H1 (cell line): Measurements from ENCODE around the gene PLEKHG1.

Source experiments
- CEBPB ChIP-seq: IDR thresholded peaks from 2 replicates; pipeline ENCODE4 v1.6.1; 2012; ENCODE audit warnings: low read depth, low read length
- CTCF ChIP-seq, 3 experiments: IDR thresholded peaks; 1 replicate in 2 of 3; 2 replicates in 1 of 3; pipeline versions ENCODE4 v1.5.1 to v1.6.1; 2011; ENCODE audit warnings: low read length in 3 of 3, mild to moderate bottlenecking in 3 of 3, inconsistent platforms in 2 of 3, low read depth in 1 of 3, moderate library complexity in 1 of 3; ENCODE audit not compliant: insufficient read depth in 1 of 3; ENCODE audit errors: control extremely low read depth in 1 of 3
- HDAC6 ChIP-seq: IDR thresholded peaks from one replicate; pipeline ENCODE4 v1.7.1; 2012; ENCODE audit warnings: low read depth, mild to moderate bottlenecking, inconsistent platforms, low read length, moderate library complexity
- NRF1 ChIP-seq: IDR thresholded peaks from 2 replicates; pipeline ENCODE4 v1.6.1; 2011; ENCODE audit warnings: mild to moderate bottlenecking, low read depth, low read length, improper control_type of control experiment
- PHF8 ChIP-seq: fragments of 200-600 bp; sonication (generic); conservative IDR thresholded peaks from 2 replicates; pipeline ENCODE4 v1.7.1; 2012; ENCODE audit warnings: low read depth, mild to moderate bottlenecking, inconsistent platforms, low read length, moderate library complexity
- POLR2AphosphoS5 ChIP-seq: IDR thresholded peaks from 2 replicates; pipeline ENCODE4 v1.6.1; 2011; ENCODE audit warnings: low read depth, low read length
- RAD21 ChIP-seq, 2 experiments: IDR thresholded peaks in 1 of 2; conservative IDR thresholded peaks in 1 of 2; 2 replicates each; pipeline ENCODE4 v1.6.1; 2011; ENCODE audit warnings: low read depth in 2 of 2, low read length in 2 of 2, improper control_type of control experiment in 1 of 2, inconsistent platforms in 1 of 2, mild to moderate bottlenecking in 1 of 2, moderate library complexity in 1 of 2
- SRF ChIP-seq: IDR thresholded peaks from 2 replicates; pipeline ENCODE4 v1.6.1; 2011; ENCODE audit warnings: mild to moderate bottlenecking, low read depth, low read length, moderate library complexity
- ZNF274 ChIP-seq: IDR thresholded peaks from 2 replicates; pipeline ENCODE4 v1.7.0; 2012; ENCODE audit warnings: low read length, borderline replicate concordance; ENCODE audit errors: extremely low read depth
- TF ChIP-seq, protein P1 (sequence below): IDR thresholded peaks from 2 replicates; pipeline ENCODE4 v1.6.1; 2012; ENCODE audit warnings: low read length, inconsistent platforms

- TF ChIP-seq RAD21 (IDR thresholded peaks at IDR 0.05 in 1 of 2, conservative IDR thresholded peaks at IDR 0.05 in 1 of 2; ENCODE audit: low read depth in 2 of 2, low read length in 2 of 2) = no peak
- TF ChIP-seq ZNF274 = no peak
- TF ChIP-seq HDAC6 = no peak
- TF ChIP-seq CTCF (IDR thresholded peaks at IDR 0.05; ENCODE audit: control extremely low read depth in 1 of 3, insufficient read depth in 1 of 3, low read depth in 1 of 3, low read length in 3 of 3) = no peak
- no peak for TF ChIP-seq PHF8
- TF ChIP-seq, protein P1, sequence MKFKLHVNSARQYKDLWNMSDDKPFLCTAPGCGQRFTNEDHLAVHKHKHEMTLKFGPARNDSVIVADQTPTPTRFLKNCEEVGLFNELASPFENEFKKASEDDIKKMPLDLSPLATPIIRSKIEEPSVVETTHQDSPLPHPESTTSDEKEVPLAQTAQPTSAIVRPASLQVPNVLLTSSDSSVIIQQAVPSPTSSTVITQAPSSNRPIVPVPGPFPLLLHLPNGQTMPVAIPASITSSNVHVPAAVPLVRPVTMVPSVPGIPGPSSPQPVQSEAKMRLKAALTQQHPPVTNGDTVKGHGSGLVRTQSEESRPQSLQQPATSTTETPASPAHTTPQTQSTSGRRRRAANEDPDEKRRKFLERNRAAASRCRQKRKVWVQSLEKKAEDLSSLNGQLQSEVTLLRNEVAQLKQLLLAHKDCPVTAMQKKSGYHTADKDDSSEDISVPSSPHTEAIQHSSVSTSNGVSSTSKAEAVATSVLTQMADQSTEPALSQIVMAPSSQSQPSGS = no peak
- TF ChIP-seq NRF1 = no peak
- no peak for TF ChIP-seq SRF
- TF ChIP-seq CEBPB = no peak
- TF ChIP-seq POLR2AphosphoS5 = no peak
These were observed 23.8 kb upstream of the PLEKHG1 start for GRCh38 chr6:150575836-150576235.
